Activated CD8-positive, alpha-beta memory T cell treated with anti-CD3 and anti-CD28 coated beads, Interleukin-2, amount 50 U/mL, for 1 hour (primary cell): ENCODE results near the gene APOBEC3B.
"Not testable (repeated sequence)": the region's sequence is repeated elsewhere in the genome, so short reads cannot be mapped to it uniquely, and the experiment has no call there.

Source experiments
- DNase-seq: peaks from one replicate; pipeline ENCODE4 v3.0.0-alpha.2; 2020; ENCODE audit errors: extremely low read depth

APOBEC3B gene

GRCh38 chr22:38951734-38952133, 30.4 kb upstream of the APOBEC3B start:
- DNase-seq, result no peak

DNA sequence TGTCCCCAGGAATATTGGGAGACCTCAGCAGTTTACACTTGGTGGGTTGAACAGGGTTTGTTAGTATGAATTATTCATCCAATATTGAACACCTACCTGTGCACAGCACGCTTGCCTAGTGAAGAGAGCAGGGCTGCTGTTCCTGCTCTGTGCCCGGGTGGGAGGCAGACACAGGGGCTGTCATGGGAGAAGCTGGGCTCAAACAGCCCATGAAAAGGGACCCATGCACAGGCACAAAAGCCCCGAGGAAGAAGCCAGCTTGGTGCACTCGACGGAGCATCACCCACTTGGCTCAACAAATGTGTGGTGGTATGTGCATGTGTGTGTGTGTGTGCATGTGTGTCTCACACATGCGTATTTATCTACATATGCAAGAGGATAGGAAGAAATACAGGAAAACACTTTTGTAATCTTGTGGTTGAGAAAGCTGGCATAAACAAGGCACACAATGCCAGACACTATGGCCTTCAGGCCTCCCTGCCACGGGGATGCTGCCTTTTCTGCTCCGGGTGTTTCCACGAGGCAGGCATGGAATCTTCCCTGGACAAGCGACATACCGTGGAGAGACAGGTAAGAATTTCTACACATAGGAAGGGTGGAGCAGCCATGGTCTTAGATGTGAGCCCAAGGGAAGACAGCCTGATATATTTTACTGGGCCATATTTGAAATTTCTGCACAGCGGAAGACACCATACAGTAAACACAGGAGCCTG, 29.7 kb upstream of the APOBEC3B start:
- no peak for DNase-seq

DNA sequence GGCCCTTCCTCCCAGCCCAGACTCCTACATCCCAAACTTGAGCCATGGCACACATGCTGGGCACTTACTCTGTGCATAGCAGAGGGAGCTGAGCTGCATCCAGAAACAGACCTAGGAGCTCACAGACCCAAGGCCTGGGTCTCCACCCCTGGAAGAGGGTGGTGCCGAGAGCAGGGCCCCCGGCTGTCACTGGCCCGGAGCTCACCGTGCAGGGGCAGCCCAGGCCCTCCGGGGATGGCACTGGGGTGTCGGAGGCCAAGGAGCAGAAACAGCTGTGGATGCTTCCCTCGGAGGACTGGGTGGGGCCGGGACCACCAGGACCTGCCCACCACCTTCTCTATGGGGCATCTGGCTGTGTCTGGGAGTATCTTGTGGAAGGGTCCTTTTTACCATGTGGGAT, 29.1 kb upstream of the APOBEC3B start:
- DNase-seq, result no peak

GRCh38 chr22:38953577-38954413, 28.4 kb upstream of the APOBEC3B start:
- DNase-seq, result no peak

DNA sequence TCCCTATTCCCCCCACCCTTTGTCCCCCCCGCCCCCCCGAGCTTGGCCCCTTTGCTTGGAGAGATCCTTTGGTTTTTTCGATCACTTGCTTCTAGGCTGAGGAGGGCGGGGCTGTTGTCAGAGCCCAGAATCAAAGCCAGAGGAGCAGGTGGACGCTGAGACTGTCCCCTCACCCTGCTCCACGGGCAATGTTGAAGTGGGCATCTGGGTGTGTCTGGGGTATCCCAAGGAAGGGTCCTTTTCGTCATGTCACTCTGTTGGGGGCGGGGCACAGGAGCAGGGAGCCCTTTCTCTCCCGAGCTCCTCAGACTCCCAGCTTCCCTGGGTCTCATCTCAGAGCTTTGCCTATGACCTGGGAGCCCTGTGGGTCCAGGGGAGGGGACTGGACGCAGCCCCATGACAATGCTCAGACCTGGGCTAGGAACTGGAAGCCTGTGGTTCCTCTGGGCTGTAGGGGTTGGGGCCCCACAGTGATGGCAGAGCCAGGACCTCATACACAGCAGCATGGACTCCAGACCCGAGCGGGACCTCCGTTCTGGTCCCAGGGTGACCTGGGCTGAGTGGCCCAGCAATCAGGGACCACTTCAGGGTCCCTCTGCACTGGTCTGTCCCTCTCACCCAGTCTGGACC, 27.6 kb upstream of the APOBEC3B start:
- no peak for DNase-seq

- no peak for DNase-seq
These were observed 26.8 kb upstream of the APOBEC3B start for GRCh38 chr22:38955250-38955905.

- no peak for DNase-seq
These were observed 26.2 kb upstream of the APOBEC3B start for GRCh38 chr22:38955926-38956325.

GRCh38 chr22:38956551-38956950, 25.6 kb upstream of the APOBEC3B start:
- no peak for DNase-seq

DNA sequence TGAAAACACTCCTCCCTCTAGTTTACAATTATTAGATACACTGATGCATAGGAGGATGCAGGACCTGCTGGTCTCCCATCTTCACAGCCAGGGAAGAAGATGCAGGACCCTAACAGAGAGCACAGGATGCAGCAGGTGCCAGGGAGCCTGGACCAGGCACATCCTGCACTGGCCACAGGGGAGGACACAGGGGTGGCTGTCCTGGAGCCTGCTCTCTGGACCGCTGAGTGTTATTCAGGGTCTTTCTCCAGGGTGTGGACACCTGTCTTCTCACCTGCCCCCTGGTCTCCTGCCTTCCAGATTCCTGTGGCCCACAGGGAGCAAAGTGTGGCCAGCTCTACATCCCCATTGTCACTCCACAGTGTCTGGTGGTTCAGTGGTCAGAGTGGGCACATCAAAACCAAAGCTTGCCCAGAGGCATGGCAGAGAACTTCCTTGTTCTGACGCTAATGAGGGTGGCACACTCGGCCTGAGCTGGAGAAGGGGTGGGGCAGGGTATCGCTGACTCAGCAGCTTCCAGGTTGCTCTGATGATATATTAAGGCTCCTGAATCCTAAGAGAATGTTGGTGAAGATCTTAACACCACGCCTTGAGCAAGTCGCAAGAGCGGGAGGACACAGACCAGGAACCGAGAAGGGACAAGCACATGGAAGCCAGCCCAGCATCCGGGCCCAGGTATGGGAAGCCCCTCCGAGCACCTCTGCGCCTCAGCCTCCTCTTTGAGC, 24.9 kb upstream of the APOBEC3B start, which contains the start of gene APOBEC3A:
Gene APOBEC3A (plus strand): TSS at position 564 of the 725 bp plus-strand sequence. CDS start 83 bp downstream, at position 647.
- DNase-seq, result no peak

GRCh38 chr22:38957808-38958650, 24.1 kb upstream of the APOBEC3B start:
- DNase-seq, result no peak

DNA sequence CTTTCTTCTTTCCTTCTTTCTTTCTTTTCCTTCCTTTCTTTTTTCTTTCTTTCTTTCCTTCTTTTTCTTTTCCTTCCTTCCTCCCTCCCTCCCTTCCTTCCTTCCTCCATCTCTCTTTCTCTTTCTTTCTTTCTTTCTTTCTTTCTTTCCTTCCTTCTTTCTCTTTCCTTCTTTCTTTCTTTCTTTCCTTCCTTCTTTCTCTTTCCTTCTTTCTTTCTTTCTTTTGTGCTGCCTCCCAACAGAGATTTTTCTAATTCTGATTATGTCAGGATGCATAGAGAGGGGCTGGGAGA, 23.6 kb upstream of the APOBEC3B start:
- DNase-seq, result not testable (repeated sequence)

DNA sequence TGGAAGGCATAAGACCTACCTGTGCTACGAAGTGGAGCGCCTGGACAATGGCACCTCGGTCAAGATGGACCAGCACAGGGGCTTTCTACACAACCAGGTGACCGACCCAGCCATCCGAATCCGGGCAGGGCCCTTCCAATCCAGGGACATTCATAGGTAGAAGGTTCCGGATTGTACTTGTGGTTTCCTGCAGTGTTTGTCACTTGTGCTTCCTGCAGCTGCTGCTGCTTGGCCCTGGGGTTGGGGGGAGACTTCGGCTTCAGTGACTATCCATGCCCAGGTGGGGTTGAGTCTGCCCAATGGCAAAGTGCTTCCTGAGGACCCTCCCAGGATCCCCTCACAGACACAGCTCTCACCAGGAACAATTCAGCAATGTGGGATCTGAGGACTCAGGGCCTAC, 22.6 kb upstream of the APOBEC3B start:
- DNase-seq, result no peak

DNA sequence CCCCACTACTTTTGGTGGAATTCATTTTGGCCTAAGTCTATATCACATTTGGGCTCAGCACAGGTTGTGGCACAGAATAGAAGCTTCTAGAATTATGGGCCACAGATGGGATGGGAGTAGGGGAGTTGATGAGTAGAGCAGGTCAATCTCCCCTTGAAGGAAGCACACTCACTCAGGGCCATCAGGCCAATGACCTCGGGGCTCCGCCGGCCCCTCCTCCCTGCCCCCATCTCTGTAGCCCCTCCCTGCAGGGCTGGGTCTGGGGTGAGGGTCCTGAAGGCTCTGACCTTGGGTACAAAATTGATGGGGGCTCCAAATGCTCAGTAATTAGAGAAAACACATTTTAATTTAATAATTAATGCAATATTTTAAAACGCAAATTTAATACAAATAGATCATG, 21.5 kb upstream of the APOBEC3B start:
- DNase-seq, result not testable (repeated sequence)

- DNase-seq, result not testable (repeated sequence)
These were observed 18.8 kb upstream of the APOBEC3B start for GRCh38 chr22:38963291-38963738.

GRCh38 chr22:38963872-38964271, 18.3 kb upstream of the APOBEC3B start:
- no peak for DNase-seq

- DNase-seq, result no peak
These were observed 17.8 kb upstream of the APOBEC3B start for GRCh38 chr22:38964306-38964705.

DNA sequence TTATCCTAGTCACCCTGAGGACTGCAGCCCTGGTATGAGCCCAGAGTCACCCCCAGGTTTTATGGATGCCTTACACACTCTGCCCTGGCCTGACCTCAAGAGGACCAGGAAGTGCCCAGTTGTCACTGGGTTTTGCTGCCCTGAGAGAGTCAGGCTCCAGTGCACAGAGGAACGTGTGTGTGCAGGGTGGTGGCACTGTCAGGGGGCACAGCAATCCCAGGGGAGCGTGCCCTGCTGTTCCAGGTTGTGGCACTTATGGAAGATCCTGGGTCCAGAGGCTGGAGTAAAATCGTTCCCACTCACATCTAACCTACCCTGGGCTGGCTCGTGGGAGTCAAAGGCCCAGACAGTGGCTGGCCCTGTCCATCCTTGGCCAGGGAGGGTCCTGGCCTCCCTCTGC, 17.2 kb upstream of the APOBEC3B start:
- DNase-seq, result no peak

GRCh38 chr22:38965614-38966379, 16.4 kb upstream of the APOBEC3B start:
- no peak for DNase-seq

DNA sequence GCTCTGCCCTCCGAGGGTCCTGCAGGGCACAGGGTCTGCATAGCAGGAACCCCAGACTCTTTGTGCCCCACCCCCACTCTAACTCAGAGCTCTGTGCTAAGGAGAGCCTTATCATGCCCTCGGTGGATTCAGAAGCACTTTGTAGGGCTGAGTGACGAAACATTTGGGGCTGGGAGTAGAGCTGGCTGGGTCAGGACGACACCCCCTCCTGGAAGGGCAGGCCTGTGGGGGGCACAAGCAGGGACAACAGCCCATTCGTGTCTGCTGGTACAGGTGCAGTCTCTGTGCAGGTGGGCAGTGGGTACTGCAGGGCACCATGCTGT, 15.8 kb upstream of the APOBEC3B start:
- no peak for DNase-seq

DNA sequence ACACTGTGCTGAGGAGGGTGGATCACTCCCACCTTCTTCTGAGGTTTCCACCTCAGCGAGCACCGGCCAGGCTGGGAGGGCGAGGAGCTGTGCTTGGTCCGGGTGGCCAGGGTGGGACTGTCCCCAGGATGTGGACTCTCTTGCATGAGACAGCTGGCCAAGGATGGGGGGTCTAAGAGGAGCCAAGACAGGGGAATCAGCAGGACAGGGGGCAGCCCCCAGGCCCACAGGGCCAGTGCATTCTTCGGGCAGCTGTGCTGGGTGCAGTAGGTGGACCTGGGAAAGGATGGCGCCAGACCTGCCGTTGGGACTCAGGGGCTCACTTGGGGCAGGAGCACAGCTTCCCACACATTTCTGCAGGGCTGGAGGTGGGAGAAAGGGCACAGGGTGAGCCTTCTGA, 15.2 kb upstream of the APOBEC3B start:
- no peak for DNase-seq
